ENCODE results near the gene DLD.
"Not testable (repeated sequence)": the region's sequence is repeated elsewhere in the genome, so short reads cannot be mapped to it uniquely, and the experiment has no call there.

Gene DLD

GRCh38 chr7:107946451-107946850 lies 55.5 kb downstream of the DLD start:
- no peak for DNase-seq

- DNase-seq, result no peak
Observed at GRCh38 chr7:107946881-107947280, 55.9 kb downstream of the DLD start.

- DNase-seq, result no peak
Observed at GRCh38 chr7:107948645-107949442, 57.9 kb downstream of the DLD start.

- no peak for DNase-seq
Observed at GRCh38 chr7:107949443-107949935, 58.5 kb downstream of the DLD start.

- no peak for DNase-seq
Observed at GRCh38 chr7:107951172-107951787, 60.3 kb downstream of the DLD start.

GRCh38 chr7:107951896-107952295 lies 60.9 kb downstream of the DLD start:
- no peak for DNase-seq

GRCh38 chr7:107953265-107953923 lies 62.4 kb downstream of the DLD start:
- no peak for DNase-seq

GRCh38 chr7:107953924-107954303 lies 62.9 kb downstream of the DLD start:
- DNase-seq, result no peak

- DNase-seq, result no peak
Observed at GRCh38 chr7:107955394-107955793, 64.4 kb downstream of the DLD start.

GRCh38 chr7:107956950-107957349 lies 66.0 kb downstream of the DLD start:
- DNase-seq, result not testable (repeated sequence)

GRCh38 chr7:107957436-107957835 lies 66.5 kb downstream of the DLD start:
- no peak for DNase-seq

- DNase-seq, result no peak
Observed at GRCh38 chr7:107958764-107959526, 68.0 kb downstream of the DLD start.

- DNase-seq, result no peak
Observed at GRCh38 chr7:107959527-107959898, 68.5 kb downstream of the DLD start.

GRCh38 chr7:107960272-107960671 lies 69.3 kb downstream of the DLD start:
- DNase-seq, result peak; percentile 43 to 57

GRCh38 chr7:107961405-107961804 lies 70.4 kb downstream of the DLD start:
- peak in 1 of 2 experiments; percentile 35 for DNase-seq

GRCh38 chr7:107962817-107963216 lies 71.8 kb downstream of the DLD start:
- DNase-seq, result no peak

- no peak for DNase-seq
Observed at GRCh38 chr7:107964510-107964909, 73.5 kb downstream of the DLD start.

GRCh38 chr7:107966711-107967110 lies 75.7 kb downstream of the DLD start:
- DNase-seq, result no peak

GRCh38 chr7:107967420-107967819 lies 76.4 kb downstream of the DLD start:
- no peak for DNase-seq

- no peak for DNase-seq
Observed at GRCh38 chr7:107968449-107968848, 77.5 kb downstream of the DLD start.

- no peak for DNase-seq
Observed at GRCh38 chr7:107969856-107970255, 78.9 kb downstream of the DLD start.
